ENCODE results near the gene SLC22A31.

DNA sequence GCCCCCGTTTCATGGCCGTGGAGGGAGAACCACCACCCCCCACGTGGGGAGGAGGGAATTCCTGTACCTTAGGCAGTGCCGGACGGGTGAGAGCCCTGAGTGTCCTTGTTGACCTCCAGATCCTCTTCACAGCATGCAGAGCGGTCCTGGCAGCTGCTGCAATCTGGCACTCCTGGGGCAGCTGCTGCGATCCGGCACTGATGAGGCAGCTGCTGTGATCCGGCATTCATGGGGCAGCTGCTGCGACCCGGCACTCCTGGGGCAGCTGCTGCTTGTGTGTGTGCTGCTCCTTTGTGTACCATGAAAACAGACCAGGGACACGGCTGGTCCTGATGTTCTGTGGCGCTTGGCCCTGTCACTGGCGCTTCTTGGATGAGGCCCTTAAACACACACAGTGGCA, 29.9 kb upstream of the SLC22A31 start:
- TF ChIP-seq EZH2 (IDR thresholded peaks at IDR 0.05; ENCODE audit: insufficient read depth, poor library complexity, severe bottlenecking) (no peak), EZH2phosphoT487 (IDR thresholded peaks at IDR 0.05; ENCODE audit: insufficient read depth, low read depth) (no peak)

Data from GM23248 (cell line).